D721Med (cell line): ENCODE data around the gene NEDD4L.

ENCODE experiments used
- DNase-seq: peaks from one replicate; pipeline ENCODE4 v3.0.0; 2011; ENCODE audit warnings: low spot score; ENCODE audit not compliant: insufficient read length
- FAIRE-seq: peaks from 2 replicates; lab custom pipeline; 2011; peaks lifted over from hg19 to GRCh38; lab: Jason Lieb, UNC
- CTCF ChIP-seq: IDR thresholded peaks from 2 replicates; pipeline ENCODE4 v1.5.1; 2012; ENCODE audit warnings: mild to moderate bottlenecking, control low read depth; ENCODE audit not compliant: insufficient read depth; ENCODE audit errors: missing control alignments

Gene NEDD4L

DNA sequence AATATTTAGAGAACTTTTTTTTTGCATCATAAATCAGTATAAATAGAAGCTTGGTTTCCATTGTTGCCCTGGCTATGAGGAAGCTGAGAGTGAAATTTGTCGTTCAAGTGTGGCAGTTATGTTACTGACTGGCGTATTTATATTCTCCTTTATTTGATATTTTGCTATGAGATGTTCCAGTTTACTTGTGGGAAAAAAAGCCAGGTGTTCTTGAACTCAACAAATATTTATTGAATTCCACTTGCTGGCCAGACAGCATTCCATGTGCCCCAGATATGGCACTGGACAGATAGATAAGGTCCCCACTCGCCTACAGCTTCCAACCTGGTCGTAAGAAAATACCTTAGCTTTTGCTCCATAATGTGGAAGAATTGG lies 44.7 kb downstream of the NEDD4L start:
- DNase-seq (no peak), FAIRE-seq (peak; percentile 97)
- no peak for TF ChIP-seq CTCF

GRCh38 chr18:58091099-58091611 lies 47.1 kb downstream of the NEDD4L start:
- FAIRE-seq (no peak), DNase-seq (no peak)
- no peak for TF ChIP-seq CTCF

GRCh38 chr18:58093311-58093803 lies 49.3 kb downstream of the NEDD4L start:
- peak; percentile 99 for FAIRE-seq
- no peak for TF ChIP-seq CTCF
- DNase-seq = no peak

- no peak for TF ChIP-seq CTCF
- DNase-seq (peak; percentile 73), FAIRE-seq (no peak)
Observed at GRCh38 chr18:58095222-58095621, 51.2 kb downstream of the NEDD4L start.

GRCh38 chr18:58095655-58096054 lies 51.6 kb downstream of the NEDD4L start:
- FAIRE-seq = no peak
- no peak for TF ChIP-seq CTCF
- no peak for DNase-seq

- no peak for DNase-seq
- TF ChIP-seq CTCF = no peak
- no peak for FAIRE-seq
Observed at GRCh38 chr18:58096658-58097057, 52.6 kb downstream of the NEDD4L start.

DNA sequence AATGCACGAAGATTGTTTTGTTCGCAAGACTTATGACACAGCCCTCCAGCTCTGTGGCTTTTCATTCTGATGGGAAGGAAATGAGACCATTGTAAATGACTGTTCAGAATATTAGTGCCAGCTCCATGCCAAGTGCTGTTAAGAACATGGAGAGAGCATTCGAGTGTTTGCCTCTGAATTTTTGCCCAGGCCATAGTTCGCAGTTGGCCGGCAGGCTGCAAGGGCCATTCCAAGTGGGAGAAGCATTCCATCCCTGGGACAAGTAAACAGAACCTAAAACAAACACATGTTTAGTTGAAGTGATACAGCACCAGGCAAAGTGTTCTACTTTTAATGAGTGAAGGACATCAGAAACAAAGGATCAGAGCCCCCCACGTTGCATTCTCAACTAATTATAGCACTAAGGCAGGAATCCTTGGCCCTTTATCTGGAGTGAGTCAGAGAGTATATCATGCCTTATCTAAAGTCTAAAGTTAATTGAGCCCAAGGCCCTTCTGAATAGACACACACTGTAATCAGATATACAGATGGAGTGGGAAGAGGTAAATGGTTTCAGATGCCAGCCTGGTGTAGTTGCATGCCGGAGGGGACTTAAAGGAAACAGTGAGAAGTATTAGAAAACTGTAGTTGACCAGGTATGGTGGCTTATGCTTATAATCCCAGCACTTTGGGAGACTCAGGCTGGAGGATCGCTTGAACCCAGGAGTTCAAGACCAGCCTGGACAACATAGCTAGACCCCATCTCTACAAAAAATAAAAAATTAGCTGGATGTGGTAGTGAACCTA lies 53.3 kb downstream of the NEDD4L start:
- DNase-seq (no peak), FAIRE-seq (no peak)
- no peak for TF ChIP-seq CTCF
